ENCODE measurements around the gene NAALADL2.

Gene NAALADL2
- total RNA-seq = 0.13 to 1.2 (median 0.61) reads per million in 18 experiments

DNA sequence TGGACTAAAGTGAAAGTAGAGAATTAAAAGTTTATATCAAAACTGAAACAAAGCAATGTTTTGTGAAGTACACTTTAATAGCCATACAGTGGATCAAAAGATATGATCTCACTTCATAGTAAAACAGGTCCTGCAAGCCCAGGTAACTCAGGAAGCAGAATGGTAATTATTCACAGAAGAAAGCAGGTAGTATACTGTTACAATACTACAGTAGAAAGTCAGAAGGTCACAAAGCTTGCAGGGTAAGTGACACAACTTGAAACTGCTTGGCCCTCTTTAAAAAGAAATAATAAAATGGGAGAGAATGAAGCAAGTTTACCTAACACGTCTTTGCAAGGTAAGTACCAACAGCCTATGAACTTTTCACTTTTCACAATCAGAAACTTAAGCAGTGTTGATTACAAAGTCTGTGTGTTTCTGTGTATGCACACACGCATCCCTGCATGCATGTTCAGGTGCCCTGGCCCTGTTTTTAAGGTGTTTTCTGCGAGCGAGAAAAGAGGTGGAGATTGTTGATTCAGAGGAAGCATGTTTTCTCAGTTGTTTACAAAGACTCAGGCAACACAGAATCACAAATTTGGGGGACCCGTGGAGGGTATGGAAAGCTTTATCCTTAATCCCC is at the start of gene NAALADL2:
Gene NAALADL2 (plus strand): TSS at position 221 of the 622 bp plus-strand sequence.
- DNase-seq = no peak

DNA sequence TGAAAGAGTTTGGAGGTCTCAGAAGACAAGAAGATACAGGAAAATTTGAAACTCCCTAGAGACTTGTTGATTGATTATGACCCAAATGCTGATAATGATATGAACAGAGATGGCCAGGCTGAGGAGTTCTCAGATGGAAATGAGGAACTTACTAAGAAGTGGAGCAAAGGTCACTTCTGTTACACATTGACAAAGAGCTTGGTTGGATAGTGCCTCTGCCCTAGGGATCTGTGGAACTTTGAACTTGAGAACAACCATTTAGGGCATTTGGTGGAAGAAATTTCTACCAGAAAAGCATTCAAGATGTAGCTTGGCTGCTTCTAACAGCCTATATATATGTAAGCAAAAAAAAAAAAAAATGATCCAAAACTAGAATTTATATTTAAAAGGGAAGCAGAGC is 48.9 kb upstream of the NAALADL2 start:
- peak in 1 of 2 donors; percentile 17 for DNase-seq

- DNase-seq = no peak
Observed at GRCh38 chr3:174812172-174812862, 46.8 kb upstream of the NAALADL2 start.

DNA sequence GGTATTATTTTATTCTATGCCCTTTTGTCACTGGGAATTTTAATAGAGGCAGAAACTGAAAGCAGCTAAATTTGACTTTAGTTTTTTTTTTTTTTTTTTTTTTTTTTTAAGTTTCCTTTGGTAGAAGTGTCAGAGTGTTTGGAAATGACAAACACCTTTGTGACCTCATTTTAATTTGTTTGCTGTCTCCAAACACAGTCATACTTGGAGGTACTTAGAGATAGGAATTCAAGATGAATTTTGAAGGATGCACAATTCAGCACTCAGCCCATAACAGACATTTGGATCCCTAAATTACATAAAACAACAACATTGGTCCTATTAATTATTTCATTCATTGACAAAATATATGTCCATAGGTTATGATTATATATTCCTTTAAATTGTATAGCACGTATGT is 43.4 kb upstream of the NAALADL2 start:
- no peak for DNase-seq

- no peak for DNase-seq
Observed at GRCh38 chr3:174820885-174821284, 38.2 kb upstream of the NAALADL2 start.

GRCh38 chr3:174821477-174821876 is 37.7 kb upstream of the NAALADL2 start:
- no peak for DNase-seq

- DNase-seq = no peak
Observed at GRCh38 chr3:174822320-174822719, 36.8 kb upstream of the NAALADL2 start.

DNA sequence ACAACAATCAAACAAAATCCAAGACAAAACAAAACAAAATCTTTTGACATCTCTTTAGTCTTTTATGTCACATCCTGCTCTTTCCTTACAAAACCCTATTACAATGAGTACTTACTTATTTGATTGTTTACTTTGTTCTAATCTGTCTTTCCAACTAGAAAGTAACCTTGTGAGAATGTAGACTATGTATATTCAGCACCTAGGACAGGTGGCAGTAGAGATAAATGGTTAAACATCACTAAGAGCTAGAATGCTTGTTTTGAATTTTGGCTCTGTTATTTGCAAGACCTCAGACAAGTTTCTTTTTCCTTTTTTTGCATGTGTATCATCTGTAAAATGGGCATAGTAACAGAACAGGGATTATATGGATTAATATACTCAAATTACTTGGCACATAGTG is 33.1 kb upstream of the NAALADL2 start:
- DNase-seq = no peak

DNA sequence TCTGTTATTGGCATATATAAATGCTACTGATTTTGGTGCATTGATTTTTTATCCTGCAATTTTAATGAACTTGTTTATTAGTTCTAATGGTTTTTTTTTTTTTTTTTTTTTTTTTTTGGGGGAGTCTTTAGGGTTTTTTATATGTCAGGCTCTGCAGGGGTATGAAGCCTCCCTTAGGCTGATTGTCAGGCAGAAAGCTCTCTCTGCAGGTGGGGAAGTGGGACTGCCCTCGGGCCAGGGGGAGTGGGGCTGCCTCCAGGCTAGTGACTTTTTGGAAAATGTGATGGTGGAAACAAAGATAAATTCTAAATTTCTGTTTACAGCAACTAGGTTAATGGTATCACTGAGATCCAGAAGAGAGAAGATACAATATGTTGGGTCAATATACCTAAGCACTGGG is 14.4 kb upstream of the NAALADL2 start:
- no peak for DNase-seq

- DNase-seq = no peak
Observed at GRCh38 chr3:174846055-174846454, 13.1 kb upstream of the NAALADL2 start.

GRCh38 chr3:174854987-174855386 is 4.1 kb upstream of the NAALADL2 start:
- DNase-seq = no peak

GRCh38 chr3:174857301-174857700 is 1.8 kb upstream of the NAALADL2 start:
- DNase-seq = no peak

- DNase-seq = no peak
Observed at GRCh38 chr3:174858353-174858752, 781 bp upstream of the NAALADL2 start.

DNA sequence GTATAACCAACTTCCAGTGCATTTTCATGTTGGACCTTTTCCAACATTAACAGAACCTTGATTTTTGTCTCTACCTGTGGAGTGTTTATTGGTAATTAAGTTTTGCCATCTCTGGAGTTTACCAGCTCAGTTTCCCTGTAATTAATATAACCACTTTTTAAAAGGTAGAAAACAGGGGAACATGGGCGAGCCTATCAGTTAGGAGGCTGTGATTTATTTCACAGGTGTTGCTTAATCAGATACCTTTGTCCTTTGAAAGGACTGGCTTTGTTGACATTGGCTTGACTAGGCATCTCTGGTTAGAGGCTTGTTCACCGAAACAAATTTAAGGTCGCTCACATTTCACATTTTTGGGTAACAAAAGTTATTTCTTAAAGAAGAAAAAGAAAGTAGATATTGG is 622 bp downstream of the NAALADL2 start:
- no peak for DNase-seq

DNA sequence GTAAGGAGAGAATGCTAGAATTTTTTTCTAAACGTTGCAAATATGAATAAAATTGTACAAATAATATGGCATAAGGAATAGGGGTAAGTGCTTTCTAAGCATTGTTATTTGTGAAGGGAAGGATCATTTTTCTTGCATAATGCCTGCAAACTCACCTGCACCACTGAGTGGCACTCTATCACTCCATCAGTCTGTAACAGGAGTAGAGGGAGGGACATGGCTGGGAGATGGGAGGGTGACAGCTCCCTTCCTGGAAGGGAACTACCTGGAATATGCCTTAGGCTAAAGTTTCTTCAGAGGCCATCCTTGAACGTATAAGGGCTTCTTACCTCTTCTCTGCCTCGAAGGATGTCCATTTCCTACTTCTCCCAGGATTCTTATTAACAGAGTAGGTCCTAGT is 3.0 kb downstream of the NAALADL2 start:
- DNase-seq = no peak

DNA sequence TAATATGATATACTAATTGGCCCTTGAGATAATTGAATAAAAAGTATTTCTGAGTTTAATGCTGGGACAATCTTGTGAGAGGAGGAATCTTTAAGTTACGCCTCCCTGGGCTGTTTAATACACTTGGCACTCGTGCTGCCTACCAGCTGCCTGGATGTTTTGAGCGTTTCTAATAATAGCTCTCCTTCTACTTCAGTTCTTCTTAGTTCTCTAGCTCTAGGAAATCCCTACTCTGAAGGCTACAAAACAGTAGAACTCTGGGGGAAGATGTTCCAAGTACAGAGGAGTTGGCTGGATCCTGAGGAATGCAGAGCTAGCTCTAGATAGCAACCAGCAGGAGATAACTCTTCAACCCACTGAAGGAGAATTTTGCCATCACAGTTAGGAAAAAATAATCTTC is 3.5 kb downstream of the NAALADL2 start:
- no peak for DNase-seq

GRCh38 chr3:174863488-174863887 is 4.4 kb downstream of the NAALADL2 start:
- no peak for DNase-seq

DNA sequence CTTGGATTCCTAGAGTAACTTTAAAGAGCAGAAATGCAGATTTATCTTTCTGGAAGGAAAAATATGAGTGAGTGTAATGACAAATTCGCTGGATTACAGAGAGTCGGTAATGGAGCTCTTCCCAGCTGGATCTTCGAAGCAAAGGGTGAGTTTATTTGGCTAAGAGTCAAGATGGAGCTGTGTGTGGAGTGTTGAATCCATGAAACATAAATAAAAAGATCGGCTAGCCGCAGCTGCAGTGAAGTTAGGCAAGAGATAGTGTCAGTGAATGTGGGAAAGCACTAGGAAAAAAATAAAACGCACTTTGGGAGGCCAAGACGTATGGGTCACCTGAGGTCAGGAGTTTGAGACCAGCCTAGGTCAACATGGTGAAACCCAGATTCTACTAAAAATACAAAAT is 10.3 kb downstream of the NAALADL2 start:
- DNase-seq = no peak

- no peak for DNase-seq
Observed at GRCh38 chr3:174873832-174874657, 14.9 kb downstream of the NAALADL2 start.

DNA sequence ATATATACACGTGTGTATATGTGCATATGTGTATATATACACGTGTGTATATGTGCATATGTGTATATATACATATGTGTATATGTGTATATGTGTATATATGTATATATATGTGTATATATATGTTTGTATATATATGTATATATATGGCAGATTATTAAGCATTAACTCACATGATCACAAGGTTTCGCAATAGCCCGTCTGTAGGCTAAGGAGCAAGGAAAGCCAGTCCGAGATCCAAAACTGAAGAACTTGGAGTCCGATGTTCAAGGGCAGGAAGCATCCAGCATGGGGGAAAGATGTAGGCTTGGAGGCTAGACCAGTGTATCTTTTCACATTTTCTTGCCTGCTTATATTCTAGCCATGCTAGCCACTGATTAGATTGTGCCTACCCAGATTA is 23.7 kb downstream of the NAALADL2 start:
- no peak for DNase-seq

DNA sequence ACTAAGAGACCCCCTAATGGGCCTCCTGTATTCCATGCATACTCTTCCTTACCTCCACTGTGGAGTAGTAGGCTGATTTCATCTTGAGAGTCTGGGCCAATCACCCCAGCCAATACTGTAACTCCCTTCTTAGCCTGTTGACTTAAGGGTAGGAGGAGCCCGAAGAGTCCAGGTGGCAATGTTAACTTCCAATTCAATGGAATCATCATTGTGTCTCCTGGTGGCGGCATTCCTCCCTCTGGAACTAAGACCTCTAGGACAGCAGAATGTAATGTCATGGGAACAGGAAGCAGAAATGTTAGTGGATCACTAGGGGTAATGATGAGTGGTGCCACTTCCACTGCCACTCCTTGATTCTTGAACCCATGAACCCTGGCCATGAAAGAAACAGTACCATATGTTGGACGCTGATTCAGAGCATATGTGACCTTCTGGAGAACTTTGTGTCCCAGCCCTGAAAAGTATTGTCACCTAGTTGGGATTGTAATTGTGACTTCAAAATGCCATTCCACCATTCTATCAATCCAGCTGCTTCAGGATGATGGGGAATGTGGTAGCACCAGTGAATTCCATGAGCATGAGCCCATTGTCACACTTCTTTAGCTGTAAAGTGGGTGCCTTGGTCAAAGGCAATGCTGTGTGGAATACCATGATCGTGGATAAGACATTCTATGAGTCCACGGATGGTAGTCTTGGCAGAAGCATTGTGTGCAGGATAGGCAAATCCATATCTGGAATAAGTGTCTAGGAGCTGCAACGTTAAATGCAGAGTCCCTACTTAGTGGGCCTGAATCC is 24.9 kb downstream of the NAALADL2 start:
- no peak for DNase-seq

DNA sequence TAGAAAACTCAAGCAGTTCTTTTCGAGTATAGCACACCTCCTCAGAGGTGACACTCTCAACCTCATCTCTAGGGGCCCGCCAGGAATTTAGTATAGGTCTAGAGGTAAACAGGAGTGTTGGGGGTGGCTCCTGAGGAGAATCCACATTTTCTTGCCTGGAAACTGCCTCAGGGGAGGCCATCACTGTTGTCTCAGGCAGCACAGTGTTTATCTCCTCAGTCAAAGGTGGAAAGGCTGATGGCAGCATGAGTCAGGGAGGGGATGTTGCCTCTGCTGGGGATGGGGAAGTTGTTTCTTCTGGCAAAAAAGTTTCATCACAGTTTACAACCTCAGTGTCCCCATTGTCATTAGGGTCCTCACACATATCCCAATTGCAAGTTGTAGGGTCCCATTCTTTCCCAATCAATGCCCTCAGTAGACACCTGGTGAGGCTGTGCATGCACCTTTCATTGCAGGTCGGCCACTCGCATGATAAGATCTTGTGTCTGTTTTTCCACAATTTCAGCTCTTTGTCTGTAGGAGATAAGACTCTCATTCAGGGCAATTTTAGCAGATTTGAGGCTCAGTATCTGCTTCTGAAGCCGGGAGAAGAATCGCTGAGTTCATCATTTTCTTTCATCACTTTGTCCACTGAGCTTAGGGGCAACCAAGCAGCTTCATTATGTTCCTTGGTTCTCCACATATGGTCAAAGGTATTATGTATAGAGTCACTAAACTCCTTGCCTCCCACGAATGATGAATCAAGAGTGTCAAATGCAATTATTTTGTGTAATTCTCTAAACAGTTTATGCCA is 25.8 kb downstream of the NAALADL2 start:
- no peak for DNase-seq
